HG02970 (cell line): ENCODE measurements around the gene ARMC9.
"Not testable (repeated sequence)": the region's sequence is repeated elsewhere in the genome, so short reads cannot be mapped to it uniquely, and the experiment has no call there.

Source experiments
- ATAC-seq: cut with Tn5 transposase; IDR thresholded peaks from one replicate; pipeline ENCODE4 v1.9.1; 2021; ENCODE audit warnings: mild to moderate bottlenecking, moderate library complexity, moderate number of reproducible peaks; ENCODE audit not compliant: unreplicated experiment, low FRiP score

The ARMC9 gene

DNA sequence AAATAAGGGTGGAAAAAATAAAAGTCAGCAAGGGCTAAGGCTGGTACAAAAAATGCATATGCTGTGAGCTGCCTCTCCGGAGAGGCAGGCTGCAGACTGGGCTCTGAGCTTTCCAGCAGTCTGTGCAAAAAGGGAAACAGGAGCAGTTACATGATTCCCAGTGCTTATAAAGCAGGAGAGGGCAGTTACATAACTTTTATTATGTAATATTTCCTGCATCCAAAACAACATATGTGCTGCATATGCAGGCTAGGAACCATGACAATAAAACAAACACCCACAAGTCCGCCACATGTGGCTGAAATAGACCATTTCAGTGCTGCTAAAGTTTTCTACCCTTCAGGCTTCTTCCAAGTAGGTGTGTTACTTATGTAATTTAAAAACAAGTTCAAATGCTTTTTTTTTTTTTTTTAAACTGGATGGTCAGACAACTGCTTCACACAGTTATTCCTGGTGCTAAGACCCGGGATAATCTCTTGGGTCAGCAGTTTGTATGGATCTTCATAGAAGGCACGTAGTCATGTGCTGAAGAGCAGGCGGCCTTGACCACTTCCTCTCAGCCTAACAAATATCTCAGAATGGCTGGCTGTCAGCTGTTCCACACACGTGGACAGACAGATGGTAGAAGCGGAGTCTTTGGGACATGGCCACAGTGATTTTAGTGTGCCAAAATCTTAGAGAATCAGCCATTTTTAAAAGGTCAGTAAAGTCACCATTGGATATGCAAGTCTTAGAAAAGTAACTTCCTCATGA, 43.5 kb downstream of the ARMC9 start:
- ATAC-seq = no peak

DNA sequence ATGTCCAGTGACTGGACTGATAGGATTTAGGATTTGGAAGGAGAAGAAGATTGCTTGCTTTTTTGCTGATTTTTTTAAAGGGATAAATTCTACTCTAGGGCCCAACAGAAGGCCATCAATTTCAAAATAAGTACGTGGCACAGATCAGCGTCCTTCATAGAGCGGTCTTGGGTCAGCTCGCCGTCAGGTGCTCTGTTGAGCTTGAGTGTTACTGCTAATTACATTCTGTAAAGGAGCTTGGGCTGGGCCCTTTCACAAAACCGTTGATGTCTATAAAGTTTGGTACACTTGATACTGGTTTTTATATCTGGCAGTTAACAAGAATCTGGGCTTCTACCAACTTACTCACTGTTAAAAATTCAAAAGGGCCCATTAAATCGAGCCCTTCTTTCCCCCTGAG, 45.4 kb downstream of the ARMC9 start:
- ATAC-seq = no peak

DNA sequence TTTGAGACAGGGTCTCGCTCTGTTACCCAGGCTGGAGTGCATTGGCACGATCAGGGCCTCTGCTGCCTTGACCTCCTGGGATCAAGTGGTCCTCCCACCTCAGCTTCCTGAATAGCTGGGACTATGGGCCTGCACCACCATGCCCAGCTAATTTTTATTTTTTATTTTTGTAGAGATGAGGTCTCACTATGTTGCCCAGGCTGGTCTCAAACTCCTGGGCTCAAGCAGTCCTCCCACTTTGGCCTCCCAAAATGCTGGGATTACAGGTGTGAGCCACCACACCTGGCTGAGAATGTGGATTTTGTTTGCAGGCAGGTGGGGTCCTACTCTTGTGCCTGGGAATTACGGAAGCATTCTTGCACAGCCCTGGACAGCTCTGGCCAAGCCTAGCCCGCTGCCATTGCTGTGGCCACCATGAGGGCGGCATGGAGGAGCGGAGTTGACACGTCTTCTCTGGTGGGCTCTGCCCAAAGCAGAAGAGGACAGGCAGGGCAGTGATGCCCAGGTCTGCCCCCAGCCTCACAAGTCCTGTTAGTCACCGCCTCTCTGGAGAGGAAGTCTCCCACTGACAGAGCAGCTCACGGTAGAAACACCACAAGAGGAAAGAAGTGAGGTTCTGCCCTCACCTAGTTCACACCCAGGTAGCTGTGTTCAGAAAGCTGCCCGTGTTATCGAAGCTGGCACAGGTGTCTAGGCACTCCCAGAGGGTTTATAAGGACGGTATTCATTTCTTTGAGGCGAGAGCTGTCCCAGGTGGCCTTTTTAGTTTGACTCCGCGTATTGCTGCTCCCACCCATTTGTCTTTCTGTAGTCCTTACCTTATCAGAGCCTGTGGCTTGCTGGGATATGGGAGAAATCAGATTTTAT, 46.2 kb downstream of the ARMC9 start:
- ATAC-seq = no peak

DNA sequence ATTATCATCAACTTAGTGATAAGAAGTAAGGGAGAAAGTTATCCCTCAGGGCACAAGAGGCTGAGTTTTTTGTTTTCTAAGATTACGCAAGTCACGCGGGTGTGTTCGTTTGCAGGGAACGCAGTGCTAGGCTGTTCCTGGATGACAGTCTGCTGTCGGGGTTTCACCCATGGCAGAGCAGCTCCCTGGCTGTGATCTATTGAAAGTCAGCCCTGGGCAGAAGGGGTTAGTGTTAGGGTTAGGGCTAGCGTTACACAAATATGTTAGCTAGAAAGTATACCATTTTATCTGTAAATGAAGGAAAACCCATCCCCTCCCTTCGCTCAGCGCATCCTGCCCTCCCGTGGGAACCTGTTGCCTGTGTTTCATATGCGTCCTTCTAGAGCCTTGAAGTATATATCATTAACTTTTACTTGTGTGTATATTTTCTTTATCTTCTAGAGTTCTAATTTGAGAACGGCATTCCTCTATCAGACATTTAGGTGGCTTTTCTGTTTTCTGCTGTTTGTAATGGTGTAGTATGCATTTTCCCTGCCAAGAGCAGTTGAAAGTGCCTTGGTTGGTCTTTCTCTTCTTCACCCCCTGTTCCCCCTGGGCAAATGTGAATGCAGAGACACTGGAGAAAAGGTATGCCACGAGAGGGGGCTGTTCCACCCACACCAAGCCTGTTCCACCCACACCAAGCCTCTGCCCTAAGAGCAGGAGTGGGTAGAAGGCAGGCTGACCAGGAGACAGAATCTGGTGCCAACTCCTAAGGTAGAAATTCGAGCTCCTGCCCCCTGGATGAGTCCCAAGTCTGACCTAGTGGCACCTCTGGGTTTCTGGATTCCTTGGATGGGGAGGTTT, 47.0 kb downstream of the ARMC9 start:
- no peak for ATAC-seq

DNA sequence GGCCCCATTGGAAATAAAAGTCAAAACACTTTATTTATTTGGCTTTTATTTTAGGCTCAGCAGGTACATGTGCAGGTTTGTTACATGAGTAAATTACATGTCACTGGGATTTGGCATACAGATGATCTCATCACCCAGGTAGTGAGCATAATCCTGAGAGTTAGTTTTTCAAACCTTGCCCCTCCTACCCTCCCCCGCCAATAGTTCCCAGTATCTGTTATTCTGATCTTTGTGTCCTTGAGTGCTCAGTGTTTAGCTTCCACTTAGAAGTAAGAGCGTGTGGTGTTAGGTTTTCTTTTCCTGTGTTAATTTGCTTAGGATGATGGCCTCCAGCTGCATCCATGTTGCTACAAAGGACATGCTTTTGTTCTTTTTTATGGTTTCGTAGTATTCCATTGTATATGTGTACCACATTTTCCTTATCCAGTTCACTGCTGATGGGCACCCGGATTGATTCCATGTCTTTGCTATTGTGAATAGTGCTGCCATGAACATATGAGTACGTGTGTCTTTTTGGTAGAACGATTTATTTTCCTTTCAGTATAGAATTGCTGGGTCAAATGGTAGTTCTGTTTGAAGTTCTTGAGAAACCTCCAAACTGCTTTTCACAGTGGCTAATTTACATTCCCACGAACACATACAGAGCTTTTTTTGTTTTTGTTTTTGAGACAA, 47.9 kb downstream of the ARMC9 start:
- ATAC-seq = no peak

DNA sequence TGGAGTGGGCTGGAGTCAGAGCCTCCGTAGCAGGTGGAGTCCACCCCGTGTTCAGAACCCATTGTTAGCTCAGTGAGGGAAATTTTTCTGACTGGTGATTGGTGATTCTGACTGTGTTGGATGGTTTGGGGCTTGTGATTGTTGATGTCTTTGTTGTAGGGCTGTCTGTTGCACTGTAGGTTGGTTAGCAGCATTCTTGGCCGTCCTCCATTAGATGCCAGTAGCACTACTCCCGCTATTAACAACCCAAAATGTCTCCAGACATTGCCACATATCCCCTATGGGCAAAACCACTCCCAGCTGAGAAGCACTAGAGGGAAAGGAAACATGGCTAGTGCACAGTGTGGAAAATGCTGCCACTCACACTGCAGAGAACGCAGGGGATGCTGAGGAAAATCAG, 51.7 kb downstream of the ARMC9 start:
- ATAC-seq = no peak

DNA sequence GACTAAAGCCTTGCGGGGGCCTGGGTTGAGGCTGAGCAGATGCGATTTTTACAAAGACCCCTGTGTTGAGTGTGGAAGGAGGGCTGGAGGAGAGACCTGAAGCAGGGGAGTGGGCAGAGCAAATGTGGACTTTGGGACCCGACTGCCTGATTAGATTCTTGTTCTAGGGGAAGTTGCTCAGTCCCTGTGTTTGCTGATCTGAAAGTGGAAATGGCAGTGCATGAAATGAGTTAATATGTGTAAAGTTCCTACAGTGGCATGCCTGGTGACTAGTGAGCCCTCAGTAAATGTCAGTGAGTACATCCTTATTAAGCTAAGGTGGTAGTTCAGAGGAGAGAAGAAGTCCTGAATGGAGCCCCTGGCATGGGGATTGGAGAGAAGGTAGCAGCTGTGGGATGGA, 52.3 kb downstream of the ARMC9 start:
- no peak for ATAC-seq

DNA sequence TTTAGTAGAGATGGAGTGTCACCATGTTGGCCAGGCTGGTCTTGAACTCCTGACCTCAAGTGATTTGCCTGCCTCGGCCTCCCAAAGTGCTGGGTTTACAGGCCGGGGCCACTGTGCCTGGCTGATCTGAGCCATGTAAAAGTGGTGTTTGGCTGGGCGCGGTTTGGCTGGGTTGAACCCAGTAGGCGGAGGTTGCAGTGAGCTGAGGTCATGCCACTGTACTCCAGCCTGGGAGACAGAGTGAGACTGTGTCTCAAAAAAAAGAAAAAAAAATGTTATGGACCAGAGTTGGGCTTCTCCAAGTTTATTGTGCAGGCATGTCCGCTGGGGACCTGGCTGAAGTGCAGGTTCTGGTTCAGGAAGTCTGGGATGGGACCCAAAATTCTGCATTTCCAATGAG, 54.9 kb downstream of the ARMC9 start:
- ATAC-seq = not testable (repeated sequence)

DNA sequence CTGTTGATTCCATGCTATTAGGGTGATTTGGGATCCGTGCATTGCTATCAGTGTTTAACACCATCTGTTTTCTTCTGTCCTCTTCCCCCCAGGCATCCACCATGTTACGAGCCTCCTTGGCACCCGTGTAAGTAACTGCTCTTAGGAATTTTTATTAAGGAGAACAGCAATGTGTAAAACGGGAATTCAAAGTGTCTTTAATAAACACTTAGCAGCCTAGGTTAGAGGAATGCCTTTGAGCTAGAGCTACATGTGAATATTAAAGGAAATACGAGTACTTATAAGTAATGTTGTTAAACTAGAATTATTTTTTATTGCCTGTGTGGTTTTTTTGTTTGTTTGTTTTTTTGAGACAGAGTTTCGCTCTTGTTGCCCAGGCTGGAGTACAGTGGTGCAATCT, 58.1 kb downstream of the ARMC9 start:
- no peak for ATAC-seq

DNA sequence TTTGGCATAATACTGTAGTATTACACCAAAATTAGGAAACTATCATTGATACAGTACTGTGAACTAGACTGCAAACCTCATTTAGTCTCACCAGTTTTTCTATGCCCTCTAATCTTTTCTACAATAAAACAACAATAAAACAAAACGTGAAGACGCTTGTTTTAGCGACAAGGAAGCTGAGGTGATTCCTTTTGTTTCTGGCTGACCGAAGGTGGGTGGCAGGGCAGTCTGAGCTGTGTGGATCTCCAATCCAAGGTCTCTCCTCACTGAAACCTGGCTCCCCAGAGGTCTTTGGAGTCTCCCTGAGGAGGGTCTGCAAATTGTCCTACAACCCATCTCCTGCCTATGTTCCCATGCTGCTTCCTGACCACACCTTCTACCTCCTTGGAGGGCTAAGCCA, 59.3 kb downstream of the ARMC9 start:
- ATAC-seq = no peak

DNA sequence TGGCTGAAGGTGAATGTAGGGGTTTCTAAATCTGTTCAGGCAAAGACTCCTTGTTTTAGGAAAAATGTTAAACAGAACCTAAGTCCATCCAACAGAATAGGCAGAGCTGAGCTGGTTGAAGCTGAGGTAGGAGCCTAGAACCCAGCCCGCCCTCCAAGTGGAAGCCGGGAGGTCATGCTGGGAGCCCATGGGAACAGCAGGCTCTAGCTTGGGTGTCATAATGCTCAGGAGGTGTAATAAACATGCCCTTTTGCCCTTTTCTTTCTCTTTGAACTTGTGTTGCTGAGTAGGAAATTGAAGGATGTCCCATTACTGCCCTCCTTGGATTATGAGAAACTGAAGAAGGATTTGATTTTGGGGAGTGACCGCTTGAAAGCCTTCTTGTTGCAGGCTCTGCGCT, 60.3 kb downstream of the ARMC9 start:
- ATAC-seq = no peak

DNA sequence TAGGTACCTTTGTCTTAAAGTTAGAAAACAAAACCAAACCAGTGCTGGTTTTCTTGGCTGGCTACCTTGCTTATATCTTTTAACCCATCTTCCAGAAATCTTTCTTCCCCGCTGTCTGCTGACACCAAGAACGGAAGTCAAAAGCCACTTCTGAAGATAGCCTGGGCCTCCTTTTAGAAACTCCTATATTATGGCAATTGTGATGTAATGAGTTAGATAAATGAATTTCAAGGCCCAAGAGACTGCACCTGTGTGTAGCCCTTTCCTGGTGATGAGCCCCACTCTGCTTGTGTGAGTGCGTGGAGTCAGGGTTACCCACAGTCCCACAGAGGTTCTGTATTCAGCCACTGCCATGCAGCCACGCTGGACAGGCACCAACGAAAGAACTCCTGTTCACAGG, 60.7 kb downstream of the ARMC9 start:
- ATAC-seq = no peak

DNA sequence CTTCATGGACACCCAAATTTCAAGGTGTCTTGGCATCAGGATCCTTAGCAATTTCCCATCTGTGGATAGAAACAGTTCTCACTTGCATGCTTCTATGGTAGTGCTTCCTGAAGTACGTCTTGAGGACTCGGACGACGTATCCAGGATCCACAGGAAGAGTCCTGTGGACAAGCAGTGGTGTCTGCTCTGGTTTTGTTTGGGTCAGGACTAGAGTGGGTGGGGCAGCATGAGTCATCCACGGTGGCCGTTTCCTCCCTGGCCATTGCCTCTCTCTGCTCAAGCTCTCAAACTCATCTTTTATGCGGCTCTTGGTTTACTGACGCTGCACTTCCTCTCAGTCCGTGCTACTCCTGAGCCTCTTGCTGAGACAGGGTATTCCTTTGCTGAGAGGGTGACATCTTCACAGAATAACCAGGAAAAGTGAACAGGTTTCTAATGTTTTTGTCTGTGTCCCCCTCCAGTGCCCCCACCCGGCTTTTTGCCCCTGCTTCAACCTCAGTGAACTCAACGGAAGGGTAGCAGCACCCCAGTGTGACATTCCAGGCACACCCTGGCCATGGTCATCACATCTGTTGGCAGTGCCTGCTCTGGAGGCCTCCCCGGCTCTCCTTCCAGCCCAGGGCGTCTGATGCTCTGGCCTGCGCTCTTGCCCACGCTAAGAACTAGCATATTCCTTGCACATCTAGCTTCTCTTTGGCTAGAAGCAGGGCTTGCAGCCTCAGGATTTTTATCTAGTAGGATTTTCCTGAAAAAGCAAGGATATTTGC, 62.2 kb downstream of the ARMC9 start:
- no peak for ATAC-seq

DNA sequence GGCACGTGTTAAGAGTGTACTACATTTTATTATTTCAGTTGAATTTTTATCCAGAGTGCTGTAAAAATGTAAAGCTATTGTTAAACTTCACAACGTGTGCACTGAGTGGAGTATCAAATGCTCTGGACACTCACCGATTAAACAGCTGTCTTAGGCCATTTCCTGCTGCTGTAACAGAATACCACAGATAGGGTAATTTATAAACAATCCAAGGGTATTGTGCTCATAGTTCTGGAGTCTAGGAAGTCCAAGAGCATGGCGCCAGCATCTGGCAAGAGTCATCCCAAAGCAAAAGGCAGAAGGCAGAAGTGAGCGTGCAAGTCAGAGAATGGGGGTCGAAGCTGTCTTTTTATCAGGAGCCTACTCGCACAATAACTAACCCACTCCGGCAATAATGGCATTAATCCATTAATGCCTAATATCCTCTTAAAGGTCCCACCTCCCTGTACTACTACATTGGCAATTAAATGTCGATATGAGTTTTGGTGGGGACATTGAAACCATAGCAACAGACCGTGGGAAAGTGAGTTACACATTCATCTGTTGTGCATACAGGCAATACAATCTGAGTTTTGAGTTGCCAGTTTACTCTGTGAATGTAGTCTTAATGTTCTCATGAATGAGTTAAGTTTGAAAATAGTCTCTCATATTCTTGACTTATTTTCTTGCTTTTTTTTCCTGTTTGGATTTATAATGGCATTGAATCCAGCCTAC, 64.8 kb downstream of the ARMC9 start:
- no peak for ATAC-seq

DNA sequence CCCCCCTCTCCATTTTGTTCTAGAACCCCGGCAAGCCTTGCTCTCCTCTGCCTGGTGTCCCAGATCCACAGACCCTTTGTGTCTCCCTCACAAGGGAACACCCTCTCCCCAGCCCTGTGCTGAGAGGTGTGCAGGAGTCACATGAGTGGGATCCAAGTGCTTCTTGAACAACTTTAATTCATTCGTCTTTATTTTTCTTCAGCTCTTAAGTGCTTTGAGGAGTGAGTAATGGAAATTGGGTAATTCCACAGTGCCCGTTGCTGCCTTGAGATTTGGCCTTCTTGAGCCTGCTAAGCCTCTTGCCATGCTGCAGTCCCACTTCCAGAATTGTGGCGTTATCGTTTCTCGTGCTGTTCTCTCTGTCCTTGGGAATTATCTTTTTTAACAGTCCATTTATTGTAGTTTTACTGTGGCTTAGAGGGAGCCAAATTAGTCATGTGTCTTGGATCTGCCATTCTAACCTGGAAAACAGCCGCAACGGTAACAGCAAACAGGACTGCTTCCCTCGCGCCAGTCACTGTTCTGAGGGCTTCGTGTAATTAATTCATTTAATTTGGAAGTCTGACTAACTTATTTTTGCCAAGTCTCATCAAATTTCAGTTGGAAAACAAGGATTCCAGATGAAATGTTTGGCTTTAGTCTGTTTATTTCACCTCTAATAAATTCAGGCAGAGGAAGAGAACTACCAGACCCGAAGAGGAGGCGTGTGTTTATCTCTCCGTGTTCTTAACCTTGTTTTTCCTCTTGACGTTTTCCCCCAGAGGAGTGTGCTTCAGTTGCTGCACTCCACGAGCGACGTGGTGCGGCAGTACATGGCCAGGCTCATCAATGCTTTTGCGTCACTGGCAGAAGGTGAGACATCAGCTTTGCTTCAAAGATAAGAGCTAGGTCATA, 72.0 kb downstream of the ARMC9 start:
- ATAC-seq = no peak

DNA sequence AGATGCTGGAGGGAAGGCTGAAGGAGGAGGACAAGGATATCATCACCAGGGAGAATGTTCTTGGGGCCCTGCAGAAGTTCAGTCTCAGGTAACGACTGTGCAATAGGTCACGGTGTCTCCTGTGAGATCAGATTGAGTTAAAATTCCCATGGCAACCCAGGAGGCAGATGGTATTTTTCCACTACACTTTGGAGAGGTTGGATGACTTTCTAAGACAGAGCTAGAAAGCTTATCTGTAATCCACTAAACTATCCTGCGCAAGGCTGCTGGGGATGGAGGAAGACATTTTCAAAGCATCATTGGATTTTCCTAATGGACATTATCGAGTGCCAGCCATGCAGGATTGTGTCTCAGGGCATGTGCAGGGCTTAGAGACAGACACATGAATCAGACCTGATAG, 74.6 kb downstream of the ARMC9 start:
- ATAC-seq = no peak

DNA sequence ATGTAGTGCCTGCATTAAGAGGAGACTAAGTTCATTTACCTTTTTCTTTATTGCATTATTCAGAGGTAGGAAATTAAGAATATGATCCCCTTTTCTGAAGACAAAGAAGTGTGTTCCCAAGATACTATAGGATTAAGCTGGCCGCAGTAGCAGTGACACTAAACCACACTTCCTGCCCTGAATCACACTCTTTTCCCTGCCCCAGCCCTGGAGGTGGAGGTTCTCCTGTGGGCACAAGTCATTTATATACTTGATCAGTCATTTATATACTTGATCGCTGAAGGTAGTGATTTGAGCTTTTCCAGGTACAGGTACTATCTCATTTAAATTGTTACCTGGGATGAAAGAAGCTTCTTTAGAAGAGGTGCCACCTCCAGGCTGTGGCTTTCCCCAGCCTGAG, 78.6 kb downstream of the ARMC9 start:
- ATAC-seq = no peak

DNA sequence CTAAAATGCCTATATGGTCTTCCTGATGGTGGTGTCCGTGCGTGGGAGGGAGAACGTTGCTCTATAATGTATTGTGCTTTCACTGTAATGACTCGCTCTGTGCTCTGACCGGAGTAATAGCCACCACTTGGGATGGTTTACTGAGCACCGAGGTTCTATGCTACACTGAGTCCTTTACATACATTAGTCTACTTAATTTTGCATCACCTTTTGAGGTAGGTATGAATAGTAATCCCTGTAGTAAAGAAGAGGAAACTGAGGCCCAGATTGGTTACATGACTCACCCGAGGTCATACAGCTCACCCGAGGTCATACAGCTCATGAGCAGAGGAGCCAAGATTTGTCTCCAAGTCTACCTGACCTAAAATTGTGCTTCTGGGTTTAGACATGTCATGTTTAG, 79.5 kb downstream of the ARMC9 start:
- no peak for ATAC-seq
